GM18951 (cell line): ENCODE results near the gene TMEM120B.
"Not testable (repeated sequence)": the region's sequence is repeated elsewhere in the genome, so short reads cannot be mapped to it uniquely, and the experiment has no call there.

ENCODE experiments used
- POLR2A ChIP-seq: IDR thresholded peaks from 4 replicates; pipeline ENCODE4 v1.6.1; 2011; ENCODE audit warnings: mild to moderate bottlenecking; ENCODE audit not compliant: insufficient read length, insufficient read depth; ENCODE audit errors: extremely low read depth
- in situ Hi-C: fragments of 300-500 bp; cut with MboI; formaldehyde crosslinking; loops from one replicate; pipeline ENCODE4 v1.12.0; 2022; ENCODE audit warnings: low sequenced_read_pairs, mixed read lengths, inconsistent platforms; ENCODE audit not compliant: unreplicated experiment

The TMEM120B gene

GRCh38 chr12:121748218-121748570, 35.6 kb downstream of the TMEM120B start:
- in situ Hi-C loops, result no loop called here
- TF ChIP-seq POLR2A, result no peak

GRCh38 chr12:121748571-121749265, 36.2 kb downstream of the TMEM120B start:
- no peak for TF ChIP-seq POLR2A
- in situ Hi-C loops, result no loop called here

- in situ Hi-C loops, result no loop called here
- no peak for TF ChIP-seq POLR2A
These were observed 36.7 kb downstream of the TMEM120B start for GRCh38 chr12:121749267-121749666.

GRCh38 chr12:121750507-121750955, 38.0 kb downstream of the TMEM120B start:
- in situ Hi-C loops, result no loop called here
- no peak for TF ChIP-seq POLR2A

- TF ChIP-seq POLR2A, result no peak
- in situ Hi-C loops, result no loop called here
These were observed 38.5 kb downstream of the TMEM120B start for GRCh38 chr12:121751034-121751433.

- in situ Hi-C loops, result no loop called here
- no peak for TF ChIP-seq POLR2A
These were observed 39.3 kb downstream of the TMEM120B start for GRCh38 chr12:121751749-121752351.

- TF ChIP-seq POLR2A, result no peak
- in situ Hi-C loops, result no loop called here
These were observed 41.3 kb downstream of the TMEM120B start for GRCh38 chr12:121753844-121754264.

GRCh38 chr12:121754836-121755235, 42.3 kb downstream of the TMEM120B start:
- in situ Hi-C loops, result no loop called here
- TF ChIP-seq POLR2A, result no peak

GRCh38 chr12:121755591-121755990, 43.0 kb downstream of the TMEM120B start:
- in situ Hi-C loops, result no loop called here
- TF ChIP-seq POLR2A, result no peak

- in situ Hi-C loops, result not testable (repeated sequence)
These were observed 46.0 kb downstream of the TMEM120B start for GRCh38 chr12:121758536-121758935.

- TF ChIP-seq POLR2A, result no peak
- in situ Hi-C loops, result loop anchor here (10.0 kb wide), 1 partner anchor 47 kb away; the partner anchor contains the start of gene TMEM120B
These were observed 49.7 kb downstream of the TMEM120B start for GRCh38 chr12:121762269-121762668.

- in situ Hi-C loops, result loop anchor here (10.0 kb wide), 1 partner anchor 50 kb away; the partner anchor contains the start of gene TMEM120B
- TF ChIP-seq POLR2A, result no peak
These were observed 52.3 kb downstream of the TMEM120B start for GRCh38 chr12:121764808-121765207.

GRCh38 chr12:121765573-121765972, 53.0 kb downstream of the TMEM120B start:
- in situ Hi-C loops, result loop anchor here (10.0 kb wide), 1 partner anchor 51 kb away; the partner anchor contains the start of gene TMEM120B
- TF ChIP-seq POLR2A, result no peak

GRCh38 chr12:121766290-121767039, 53.9 kb downstream of the TMEM120B start:
- in situ Hi-C loops, result loop anchor here (10.0 kb wide), 1 partner anchor 52 kb away; the partner anchor contains the start of gene TMEM120B
- no peak for TF ChIP-seq POLR2A

- TF ChIP-seq POLR2A, result no peak
- in situ Hi-C loops, result loop anchor here (10.0 kb wide), 1 partner anchor 53 kb away; the partner anchor contains the start of gene TMEM120B
These were observed 55.0 kb downstream of the TMEM120B start for GRCh38 chr12:121767525-121768016.
